SK-N-MC (cell line): Measurements from ENCODE around the gene BLNK.

Source experiments
- EZH2 ChIP-seq: fragments of 200-600 bp; sonication (generic); IDR thresholded peaks from one replicate; pipeline ENCODE4 v1.6.1; 2017; ENCODE audit warnings: antibody characterized with exemption
- FOXP2 ChIP-seq: optimal IDR thresholded peaks from 2 replicates; pipeline ENCODE3; 2011; ENCODE audit warnings: mild to moderate bottlenecking, moderate library complexity; ENCODE audit not compliant: insufficient read depth; ENCODE audit errors: extremely low read length, control extremely low read depth

DNA sequence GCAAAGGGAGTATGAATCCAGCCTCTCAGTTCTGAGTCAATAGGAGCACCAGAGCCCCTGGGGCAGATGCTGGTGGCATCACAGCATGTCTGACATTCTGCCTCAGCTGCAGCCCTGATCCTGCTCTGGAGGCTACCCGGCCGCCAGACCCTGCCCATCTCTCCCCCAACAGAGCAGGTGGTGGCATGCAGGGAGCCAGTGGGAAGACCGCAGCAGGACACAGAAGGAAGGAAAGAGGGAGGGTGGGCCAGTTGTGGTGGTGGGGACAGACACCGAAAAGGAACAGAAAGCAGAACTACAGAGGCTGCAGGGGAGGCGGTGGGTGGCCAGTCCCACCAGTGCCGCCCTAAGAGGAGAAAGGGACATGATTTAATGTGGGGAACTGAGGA is 35.3 kb downstream of the BLNK start:
- no peak for TF ChIP-seq EZH2
- TF ChIP-seq FOXP2, result no peak
